Measurements from ENCODE around the gene SYT10. TPM values are rescaled to one million over a fixed set of nuclear protein-coding genes. Genes with fewer than 3 reads are reported as not detected.
"Not testable (repeated sequence)": the region's sequence is repeated elsewhere in the genome, so short reads cannot be mapped to it uniquely, and the experiment has no call there.

Gene SYT10
- total RNA-seq, 4 donors from 2014 or later, result not detected

DNA sequence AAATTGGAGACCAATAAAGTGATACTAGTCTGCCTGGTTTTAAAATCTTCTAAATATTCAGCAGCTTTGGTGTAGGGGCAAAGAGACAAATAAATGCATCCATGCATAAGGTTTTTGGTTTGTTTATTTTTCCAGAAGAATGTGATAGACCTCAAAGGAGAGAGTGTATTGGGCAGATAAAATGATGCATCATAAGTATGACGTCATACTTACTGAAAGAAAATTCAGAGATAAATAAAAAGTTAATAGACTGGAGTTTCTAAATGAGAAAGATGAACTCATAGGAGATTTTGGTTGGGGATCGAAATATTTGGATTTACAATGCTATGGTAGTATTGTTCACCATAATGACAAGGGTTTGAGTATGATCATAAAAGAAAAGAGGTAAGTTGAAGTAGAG is 10.2 kb downstream of the SYT10 start:
- H3K27ac ChIP-seq, result no peak overlapping the region
- H3K4me3 ChIP-seq, result no peak overlapping the region
- no peaks in the 10 kb centered on the region for H3K27me3 ChIP-seq
- H3K36me3 ChIP-seq, result no peaks in the 10 kb centered on the region
- 65 to 76% methylated on average over 2 of the region's 2 CpGs for WGBS, 2 donors
- H3K4me1 ChIP-seq, result no peaks in the 10 kb centered on the region
- TF ChIP-seq, protein P1, sequence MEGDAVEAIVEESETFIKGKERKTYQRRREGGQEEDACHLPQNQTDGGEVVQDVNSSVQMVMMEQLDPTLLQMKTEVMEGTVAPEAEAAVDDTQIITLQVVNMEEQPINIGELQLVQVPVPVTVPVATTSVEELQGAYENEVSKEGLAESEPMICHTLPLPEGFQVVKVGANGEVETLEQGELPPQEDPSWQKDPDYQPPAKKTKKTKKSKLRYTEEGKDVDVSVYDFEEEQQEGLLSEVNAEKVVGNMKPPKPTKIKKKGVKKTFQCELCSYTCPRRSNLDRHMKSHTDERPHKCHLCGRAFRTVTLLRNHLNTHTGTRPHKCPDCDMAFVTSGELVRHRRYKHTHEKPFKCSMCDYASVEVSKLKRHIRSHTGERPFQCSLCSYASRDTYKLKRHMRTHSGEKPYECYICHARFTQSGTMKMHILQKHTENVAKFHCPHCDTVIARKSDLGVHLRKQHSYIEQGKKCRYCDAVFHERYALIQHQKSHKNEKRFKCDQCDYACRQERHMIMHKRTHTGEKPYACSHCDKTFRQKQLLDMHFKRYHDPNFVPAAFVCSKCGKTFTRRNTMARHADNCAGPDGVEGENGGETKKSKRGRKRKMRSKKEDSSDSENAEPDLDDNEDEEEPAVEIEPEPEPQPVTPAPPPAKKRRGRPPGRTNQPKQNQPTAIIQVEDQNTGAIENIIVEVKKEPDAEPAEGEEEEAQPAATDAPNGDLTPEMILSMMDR (IDR thresholded peaks at IDR 0.05), result no peak
- no peak for TF ChIP-seq POLR2A (IDR thresholded peaks at IDR 0.05)
- intact Hi-C loops (cut with DNase I), result no loop called here
- H3K9me3 ChIP-seq, result no peaks in the 10 kb centered on the region
- DNase-seq, result no peak

DNA sequence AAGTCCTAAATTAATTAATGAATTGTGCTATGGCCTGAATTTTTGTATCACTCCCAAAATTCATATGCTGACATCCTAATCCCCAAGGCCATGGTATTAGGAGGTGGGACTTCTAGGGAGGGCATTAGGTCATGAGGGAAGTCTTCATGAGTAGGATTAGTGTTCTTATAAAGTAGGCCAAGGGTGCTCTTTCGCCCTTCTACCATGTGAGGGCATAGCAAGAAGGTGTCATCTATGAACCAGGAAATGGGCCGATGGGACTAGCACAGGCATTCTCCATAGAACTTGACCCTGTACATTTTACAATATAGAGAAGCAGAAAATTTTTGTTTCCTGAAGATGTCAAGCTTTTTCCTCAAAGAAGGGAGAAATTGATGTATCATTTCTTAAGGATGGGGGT is 12.5 kb downstream of the SYT10 start:
- Histone ChIP-seq H3K9me3 (no peaks in the 10 kb centered on the region), H3K4me3 (no peak overlapping the region), H3K27ac (no peak overlapping the region), H3K4me1 (no peaks in the 10 kb centered on the region), H3K36me3 (no peaks in the 10 kb centered on the region), H3K27me3 (no peaks in the 10 kb centered on the region)
- no peak for DNase-seq
- WGBS, 2 donors, result 46 to 64% methylated on average over 2 of the region's 2 CpGs
- TF ChIP-seq POLR2A (IDR thresholded peaks at IDR 0.05), result no peak
- TF ChIP-seq, protein P1 (IDR thresholded peaks at IDR 0.05), result peak in 1 of 6 experiments; percentile 23
- intact Hi-C loops (cut with DNase I), result no loop called here

DNA sequence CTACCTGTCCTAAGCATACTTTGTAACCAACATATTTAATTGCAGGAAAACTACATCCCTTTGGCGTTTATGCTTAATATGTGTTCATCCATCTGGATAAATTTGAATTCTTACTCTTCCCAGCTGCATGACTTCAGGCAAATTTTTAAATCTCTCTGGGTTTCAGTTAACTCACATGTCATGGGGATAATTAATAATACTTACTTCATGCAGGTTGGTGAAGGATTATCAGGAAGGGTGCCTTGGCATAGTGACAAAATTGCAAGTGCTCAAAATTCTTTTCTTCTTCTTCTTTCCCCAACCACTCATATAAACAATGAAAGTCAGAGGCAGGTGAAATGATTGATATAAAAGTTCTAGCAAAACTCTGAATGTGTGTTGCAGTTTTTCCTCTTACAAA is 15.9 kb downstream of the SYT10 start:
- H3K36me3 ChIP-seq, result no peaks in the 10 kb centered on the region
- WGBS, 2 donors, result 27 to 59% methylated on average over 1 of the region's 1 CpG
- H3K4me3 ChIP-seq, result no peak overlapping the region
- H3K4me1 ChIP-seq, result no peaks in the 10 kb centered on the region
- intact Hi-C loops (cut with DNase I), result no loop called here
- no peaks in the 10 kb centered on the region for H3K9me3 ChIP-seq
- no peak for DNase-seq
- no peaks in the 10 kb centered on the region for H3K27me3 ChIP-seq
- no peak overlapping the region for H3K27ac ChIP-seq
- TF ChIP-seq, protein P1 (IDR thresholded peaks at IDR 0.05), result no peak
- TF ChIP-seq POLR2A (IDR thresholded peaks at IDR 0.05), result no peak

DNA sequence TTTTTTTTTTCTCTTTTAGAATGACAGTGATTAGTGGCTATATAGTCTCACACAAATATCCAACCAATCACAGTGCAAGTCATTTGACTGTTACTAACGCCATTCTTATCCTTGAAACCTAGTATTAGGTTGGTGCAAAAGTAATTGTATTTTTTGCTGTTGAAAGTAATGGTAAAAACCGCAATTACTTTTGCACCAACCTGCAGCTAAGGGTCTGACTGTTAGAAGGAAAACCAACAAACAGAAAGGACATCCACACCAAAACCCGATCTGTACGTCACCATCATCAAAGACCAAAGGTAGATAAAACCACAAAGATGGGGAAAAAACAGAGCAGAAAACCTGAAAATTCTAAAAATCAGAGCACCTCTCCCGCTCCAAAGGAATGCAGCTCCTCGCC is 27.2 kb downstream of the SYT10 start:
- DNase-seq; intact Hi-C loops (cut with DNase I): not testable (repeated sequence)
- WGBS, 2 donors, result 76 to 87% methylated on average over 6 of the region's 6 CpGs

DNA sequence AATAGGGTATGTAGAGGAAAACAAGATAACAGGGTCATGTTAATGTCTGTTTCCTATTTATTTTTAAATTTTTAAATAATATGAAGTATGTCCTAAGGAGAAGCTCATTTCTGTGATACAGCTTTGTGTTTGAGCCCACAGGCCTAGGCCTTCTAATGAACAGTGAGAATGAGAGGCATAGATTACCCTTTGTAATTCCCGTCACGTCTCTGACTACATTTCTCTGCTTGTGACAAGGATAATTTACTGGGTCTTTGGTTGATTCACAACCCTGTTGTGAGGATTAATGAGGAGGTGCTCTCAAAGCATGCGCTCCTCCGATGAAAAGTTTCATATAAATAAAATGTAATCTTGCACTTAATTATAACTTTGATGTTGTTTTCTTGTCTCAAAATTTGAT is 56.1 kb downstream of the SYT10 start:
- TF ChIP-seq POLR2A (IDR thresholded peaks at IDR 0.05), result no peak
- TF ChIP-seq, protein P1 (IDR thresholded peaks at IDR 0.05), result no peak
- intact Hi-C loops (cut with DNase I), result no loop called here
- no peak overlapping the region for H3K27ac ChIP-seq
- H3K36me3 ChIP-seq, result no peaks in the 10 kb centered on the region
- H3K9me3 ChIP-seq, result no peaks in the 10 kb centered on the region
- no peak for DNase-seq
- 77 to 82% methylated on average over 4 of the region's 4 CpGs for WGBS, 2 donors
- no peak overlapping the region for H3K4me3 ChIP-seq
- no peaks in the 10 kb centered on the region for H3K27me3 ChIP-seq
- no peaks in the 10 kb centered on the region for H3K4me1 ChIP-seq

More for the DNA sequence above, 27.2 kb downstream of the SYT10 start:
- H3K36me3 ChIP-seq, H3K4me3 ChIP-seq, H3K4me1 ChIP-seq, H3K9me3 ChIP-seq, H3K27me3 ChIP-seq, H3K27ac ChIP-seq: not testable (repeated sequence)

DNA sequence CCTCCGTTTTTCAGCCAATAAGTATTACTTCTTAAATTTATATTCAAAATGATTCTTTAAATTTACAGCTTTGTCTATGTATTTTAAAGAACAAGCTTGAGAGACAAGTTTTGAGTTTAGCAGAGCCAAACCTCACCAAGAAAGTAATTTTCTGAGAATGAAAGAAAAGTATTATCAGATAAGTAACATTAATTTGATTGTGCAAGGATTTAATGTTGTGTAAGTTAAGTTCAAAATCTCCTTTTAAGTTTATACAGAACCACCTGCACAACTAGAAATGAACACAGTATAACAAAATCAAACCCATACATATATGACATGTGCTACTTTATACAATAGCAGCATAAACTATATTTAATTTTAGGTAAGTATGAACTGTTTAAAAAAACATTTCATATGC is 63.5 kb downstream of the SYT10 start:
- 65 to 67% methylated on average over 1 of the region's 1 CpG for WGBS, 2 donors
- H3K4me3 ChIP-seq, result no peak overlapping the region
- intact Hi-C loops (cut with DNase I), result no loop called here
- H3K27me3 ChIP-seq, result no peaks in the 10 kb centered on the region
- TF ChIP-seq, protein P1 (IDR thresholded peaks at IDR 0.05), result no peak
- no peak for TF ChIP-seq POLR2A (IDR thresholded peaks at IDR 0.05)
- no peaks in the 10 kb centered on the region for H3K9me3 ChIP-seq
- no peak overlapping the region for H3K27ac ChIP-seq
- no peak for DNase-seq
- no peaks in the 10 kb centered on the region for H3K4me1 ChIP-seq
- H3K36me3 ChIP-seq, result no peaks in the 10 kb centered on the region
